Smooth muscle cell of the brain vasculature (primary cell): ENCODE results near the gene TBXA2R.
"Not testable (repeated sequence)": the region's sequence is repeated elsewhere in the genome, so short reads cannot be mapped to it uniquely, and the experiment has no call there.

ENCODE experiments used
- DNase-seq: peaks from one replicate; pipeline ENCODE4 v3.0.0-alpha.2; 2012; ENCODE audit warnings: low read depth, low spot score

Gene TBXA2R

GRCh38 chr19:3605770-3606169, 905 bp downstream of the TBXA2R start:
- no peak for DNase-seq

DNA sequence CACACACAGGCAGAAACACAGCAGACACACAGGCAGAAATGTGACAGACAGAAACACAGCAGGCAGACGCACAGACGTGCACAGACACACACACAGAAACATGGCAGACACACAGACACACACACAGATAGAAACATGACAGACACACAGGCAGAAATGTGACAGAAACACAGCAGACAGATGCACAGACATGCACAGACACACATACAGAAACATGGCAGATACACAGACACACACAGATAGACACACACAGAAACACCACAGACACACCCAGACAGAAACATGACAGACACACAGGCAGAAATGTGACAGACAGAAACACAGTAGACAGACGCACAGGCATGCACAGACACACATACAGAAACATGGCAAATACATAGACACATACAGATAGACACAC, 1.3 kb downstream of the TBXA2R start:
- no peak for DNase-seq

GRCh38 chr19:3604987-3605343, 1.7 kb downstream of the TBXA2R start:
- no peak for DNase-seq

- DNase-seq, result no peak
Observed at GRCh38 chr19:3604227-3604986, 2.3 kb downstream of the TBXA2R start.

- no peak for DNase-seq
Observed at GRCh38 chr19:3603121-3603811, 3.4 kb downstream of the TBXA2R start.

GRCh38 chr19:3601021-3601420, 5.7 kb downstream of the TBXA2R start:
- DNase-seq, result no peak

GRCh38 chr19:3599776-3600187, 6.9 kb downstream of the TBXA2R start:
- DNase-seq, result no peak

DNA sequence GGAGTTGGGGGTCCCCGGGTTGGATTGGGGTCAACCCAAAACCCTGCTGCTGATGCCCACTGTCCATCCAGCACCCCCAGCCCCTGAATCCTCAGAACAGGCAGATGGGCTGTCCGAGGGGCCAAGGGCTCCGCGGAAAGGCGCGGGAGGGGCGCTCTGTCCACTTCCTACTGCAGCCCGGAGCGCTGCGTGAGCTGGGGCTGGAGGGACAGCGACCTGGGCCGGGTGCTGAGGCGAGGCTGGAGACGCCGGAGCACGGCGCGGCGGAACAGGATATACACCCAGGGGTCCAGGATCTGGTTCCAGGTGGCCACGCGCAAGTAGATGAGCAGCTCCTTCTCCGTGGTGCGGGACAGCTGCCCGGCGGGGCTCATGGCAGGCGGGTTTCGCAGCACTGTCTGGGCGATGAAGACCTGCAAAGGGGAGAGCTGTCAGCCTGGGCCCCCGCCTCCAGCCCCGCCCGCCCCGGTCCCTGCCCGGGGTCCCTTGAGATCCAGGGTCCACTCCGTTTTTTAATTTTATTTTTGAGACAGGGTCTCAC, 11.1 kb downstream of the TBXA2R start:
- no peak for DNase-seq

DNA sequence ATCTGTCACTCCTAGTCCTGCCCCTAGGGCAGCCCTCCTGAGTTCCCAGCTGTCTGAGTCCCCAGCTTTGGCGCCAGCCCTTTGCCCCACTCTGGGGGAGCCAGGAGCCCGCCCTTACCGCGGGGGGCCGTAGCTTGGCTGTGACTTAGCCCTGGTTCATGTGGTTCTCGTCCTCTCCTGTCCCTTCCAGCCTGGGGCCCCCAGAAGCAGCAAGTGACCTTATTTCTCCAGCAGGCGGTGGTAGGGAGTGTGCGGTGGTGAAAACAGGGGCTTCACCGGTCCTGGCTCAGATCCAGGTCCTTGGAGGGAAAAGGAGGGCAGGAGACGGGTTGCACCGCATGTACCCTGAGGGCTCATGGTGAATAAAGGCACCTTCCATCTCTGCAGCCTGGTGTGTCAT, 13.5 kb downstream of the TBXA2R start:
- DNase-seq, result no peak

GRCh38 chr19:3591876-3592613, 14.6 kb downstream of the TBXA2R start:
- DNase-seq, result no peak

DNA sequence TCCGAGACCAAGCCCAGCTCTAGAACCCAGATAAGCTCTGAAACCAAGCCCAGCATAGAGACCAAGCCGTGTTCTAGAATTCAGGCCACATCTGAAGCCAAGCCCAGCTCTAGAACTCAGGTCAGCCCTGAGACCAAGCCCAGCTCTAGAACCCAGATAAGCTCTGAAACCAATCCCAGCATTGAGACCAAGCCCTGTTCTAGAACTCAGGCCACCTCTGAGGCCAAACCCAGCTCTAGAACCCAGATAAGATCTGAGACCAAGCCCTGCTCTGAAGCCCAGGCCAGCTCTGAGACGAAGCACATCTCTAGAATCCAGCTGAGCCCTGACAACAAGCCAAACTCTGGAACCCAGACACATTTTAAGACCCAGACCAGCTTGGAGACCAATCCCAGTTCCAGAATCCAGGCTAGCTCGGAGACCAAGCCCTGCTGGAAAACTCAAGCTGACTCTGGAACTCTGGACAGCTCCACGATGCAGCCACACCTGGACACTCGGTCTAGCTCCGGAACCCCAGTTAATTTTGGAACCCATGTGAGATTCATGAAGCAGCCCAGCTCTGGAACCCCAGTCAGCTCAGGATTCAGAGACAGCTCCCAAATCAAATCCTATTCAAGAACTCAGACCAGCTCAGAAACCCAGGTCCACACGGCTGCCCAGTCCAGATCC, 15.6 kb downstream of the TBXA2R start:
- DNase-seq, result no peak

DNA sequence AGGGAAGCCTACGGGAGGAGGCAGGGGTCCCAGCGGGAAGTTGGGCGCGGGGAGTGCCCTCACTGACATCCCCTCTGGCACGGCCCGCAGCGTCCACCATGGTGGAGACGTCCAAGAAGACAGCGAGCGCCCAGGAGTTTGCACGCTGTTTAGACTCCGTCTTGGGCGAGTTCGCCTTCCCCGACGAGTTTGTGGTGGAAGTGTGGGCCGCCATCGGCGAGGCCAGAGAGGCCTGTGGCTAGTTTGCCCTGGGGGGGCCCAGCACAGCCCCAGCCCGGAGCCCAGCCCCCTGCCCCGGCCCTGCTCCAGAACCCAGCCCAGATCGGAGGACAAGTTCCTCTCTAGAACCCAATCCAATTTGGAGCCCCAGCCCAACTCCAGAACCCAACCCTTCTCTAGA, 16.7 kb downstream of the TBXA2R start:
- no peak for DNase-seq

DNA sequence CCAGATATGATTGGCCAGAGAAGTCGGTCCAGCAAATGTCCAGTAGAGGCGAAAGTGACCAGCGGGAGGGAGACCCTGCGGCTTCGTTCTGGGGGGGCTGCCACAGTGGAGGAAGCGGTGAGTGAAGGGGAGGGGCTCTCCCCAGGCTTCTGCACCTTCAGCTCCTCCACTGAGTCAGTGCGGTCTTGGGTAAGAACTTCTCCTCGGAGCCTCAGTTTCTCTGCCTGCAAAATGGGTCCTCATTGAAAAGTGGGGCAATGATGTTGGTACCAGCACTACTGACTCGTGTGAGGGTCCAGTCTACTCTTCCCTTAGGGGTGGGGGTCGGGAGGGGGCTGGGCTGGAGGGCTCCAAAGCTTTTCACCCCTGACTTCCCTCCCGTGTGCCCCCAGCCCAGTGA, 17.2 kb downstream of the TBXA2R start:
- no peak for DNase-seq

DNA sequence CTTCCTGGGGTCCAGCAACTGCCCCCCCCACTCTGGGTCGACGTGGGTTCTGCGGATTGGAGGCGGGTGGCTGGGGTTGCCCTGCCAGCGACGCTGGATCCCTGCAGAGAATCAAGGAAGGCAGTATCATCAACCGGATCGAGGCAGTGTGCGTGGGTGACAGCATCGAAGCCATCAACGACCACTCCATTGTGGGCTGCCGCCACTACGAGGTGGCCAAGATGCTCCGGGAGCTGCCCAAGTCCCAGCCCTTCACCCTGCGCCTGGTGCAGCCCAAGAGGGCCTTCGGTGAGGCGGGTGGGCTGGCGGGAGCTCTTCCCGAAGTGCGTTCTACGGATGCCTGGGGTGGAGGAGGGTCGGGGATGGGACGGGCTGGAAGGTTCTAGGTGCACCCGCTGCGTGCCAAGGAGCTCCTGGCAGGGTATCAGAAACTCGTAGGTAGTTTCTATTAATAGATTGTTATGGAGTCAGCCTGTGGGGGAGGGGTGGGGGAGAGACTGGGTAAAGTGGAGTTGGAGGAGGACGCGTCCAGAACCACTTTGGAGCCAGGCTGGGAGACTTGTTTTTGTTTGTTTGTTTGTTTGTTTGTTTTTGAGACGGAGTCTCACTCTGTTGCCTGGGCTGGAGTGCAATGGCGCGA, 19.8 kb downstream of the TBXA2R start:
- no peak for DNase-seq

DNA sequence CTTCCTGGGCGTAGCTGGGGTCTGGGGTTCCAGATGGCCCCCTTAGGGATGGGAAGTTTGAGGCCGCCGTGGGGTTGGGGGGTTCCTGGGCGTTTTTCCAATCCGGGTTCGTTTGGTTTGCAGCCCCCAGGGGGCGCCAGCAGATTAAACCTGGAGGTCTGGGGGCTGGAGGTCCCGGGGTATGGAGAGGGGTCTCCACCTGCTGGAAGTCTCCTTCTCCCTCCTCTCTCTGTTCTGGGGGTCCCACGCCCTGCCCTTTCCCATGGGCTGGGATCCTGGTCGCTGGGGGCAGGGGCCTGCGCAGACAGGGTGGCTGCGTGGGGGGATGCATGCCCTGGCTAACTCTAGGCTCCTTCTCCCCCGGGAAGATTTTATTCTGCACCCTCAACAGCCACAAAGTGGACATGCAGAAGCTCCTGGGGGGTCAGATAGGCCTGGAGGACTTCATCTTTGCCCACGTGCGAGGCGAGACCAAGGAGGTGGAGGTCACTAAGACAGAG, 20.5 kb downstream of the TBXA2R start:
- DNase-seq, result no peak

DNA sequence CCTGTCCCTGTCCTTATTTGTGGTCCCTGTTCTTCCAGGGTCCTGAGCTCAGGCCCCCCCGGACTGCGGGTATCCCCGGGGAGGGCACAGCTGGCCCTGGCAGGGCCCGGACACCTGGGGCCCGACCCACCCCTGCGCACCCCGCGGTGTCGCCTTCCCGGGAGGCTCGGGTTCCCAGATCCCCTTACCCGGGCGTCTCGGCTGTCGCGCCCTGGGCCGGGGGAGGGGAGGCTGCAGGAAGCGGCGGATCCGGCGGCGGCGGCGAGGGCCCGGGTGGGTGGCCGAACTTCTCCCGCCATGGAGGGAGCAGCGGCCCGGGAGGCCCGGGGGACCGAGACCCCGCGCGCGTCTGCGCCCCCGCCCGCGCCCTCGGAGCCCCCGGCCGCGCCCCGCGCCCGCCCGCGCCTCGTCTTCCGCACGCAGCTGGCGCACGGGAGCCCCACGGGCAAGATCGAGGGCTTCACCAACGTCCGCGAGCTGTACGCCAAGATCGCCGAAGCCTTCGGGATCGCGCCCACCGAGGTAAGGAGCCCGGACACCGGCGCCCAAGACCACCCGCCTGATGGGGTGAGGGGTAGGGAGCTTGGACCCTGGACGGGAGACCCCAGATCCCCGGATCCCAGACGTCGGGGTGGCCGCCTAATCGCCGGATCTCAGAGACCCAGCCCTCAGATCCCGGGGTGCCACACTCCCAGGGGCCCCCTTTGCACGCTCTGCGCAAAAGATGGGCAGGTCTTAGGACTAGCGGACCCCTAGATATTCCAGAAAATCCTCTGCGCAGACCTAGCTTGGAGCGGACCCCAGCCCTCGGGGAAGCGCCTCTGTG, 21.2 kb downstream of the TBXA2R start, which contains the start of gene GIPC3:
Gene GIPC3 (plus strand): TSS at position 178 of the 826 bp plus-strand sequence. CDS start 120 bp downstream, at position 298.
- DNase-seq, result no peak

GRCh38 chr19:3584036-3584802, 22.5 kb downstream of the TBXA2R start:
- DNase-seq, result not testable (repeated sequence)

- DNase-seq, result not testable (repeated sequence)
Observed at GRCh38 chr19:3581792-3582191, 24.9 kb downstream of the TBXA2R start.
